Measurements from ENCODE around the gene LAMA3.

GRCh38 chr18:23838801-23839366 is 149.6 kb downstream of the LAMA3 start:
- TF ChIP-seq, protein P1, sequence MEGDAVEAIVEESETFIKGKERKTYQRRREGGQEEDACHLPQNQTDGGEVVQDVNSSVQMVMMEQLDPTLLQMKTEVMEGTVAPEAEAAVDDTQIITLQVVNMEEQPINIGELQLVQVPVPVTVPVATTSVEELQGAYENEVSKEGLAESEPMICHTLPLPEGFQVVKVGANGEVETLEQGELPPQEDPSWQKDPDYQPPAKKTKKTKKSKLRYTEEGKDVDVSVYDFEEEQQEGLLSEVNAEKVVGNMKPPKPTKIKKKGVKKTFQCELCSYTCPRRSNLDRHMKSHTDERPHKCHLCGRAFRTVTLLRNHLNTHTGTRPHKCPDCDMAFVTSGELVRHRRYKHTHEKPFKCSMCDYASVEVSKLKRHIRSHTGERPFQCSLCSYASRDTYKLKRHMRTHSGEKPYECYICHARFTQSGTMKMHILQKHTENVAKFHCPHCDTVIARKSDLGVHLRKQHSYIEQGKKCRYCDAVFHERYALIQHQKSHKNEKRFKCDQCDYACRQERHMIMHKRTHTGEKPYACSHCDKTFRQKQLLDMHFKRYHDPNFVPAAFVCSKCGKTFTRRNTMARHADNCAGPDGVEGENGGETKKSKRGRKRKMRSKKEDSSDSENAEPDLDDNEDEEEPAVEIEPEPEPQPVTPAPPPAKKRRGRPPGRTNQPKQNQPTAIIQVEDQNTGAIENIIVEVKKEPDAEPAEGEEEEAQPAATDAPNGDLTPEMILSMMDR (IDR thresholded peaks at IDR 0.05; ENCODE audit: low read depth, low read length, missing input control) = no peak
- TF ChIP-seq, protein P2, sequence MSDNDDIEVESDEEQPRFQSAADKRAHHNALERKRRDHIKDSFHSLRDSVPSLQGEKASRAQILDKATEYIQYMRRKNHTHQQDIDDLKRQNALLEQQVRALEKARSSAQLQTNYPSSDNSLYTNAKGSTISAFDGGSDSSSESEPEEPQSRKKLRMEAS (IDR thresholded peaks at IDR 0.05) = no peak
- no peak for TF ChIP-seq RAD21 (IDR thresholded peaks at IDR 0.05)
- TF ChIP-seq, protein P3, sequence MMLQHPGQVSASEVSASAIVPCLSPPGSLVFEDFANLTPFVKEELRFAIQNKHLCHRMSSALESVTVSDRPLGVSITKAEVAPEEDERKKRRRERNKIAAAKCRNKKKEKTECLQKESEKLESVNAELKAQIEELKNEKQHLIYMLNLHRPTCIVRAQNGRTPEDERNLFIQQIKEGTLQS (IDR thresholded peaks at IDR 0.05) = no peak
